Measurements from ENCODE around the gene CRTC1.

CRTC1 gene

DNA sequence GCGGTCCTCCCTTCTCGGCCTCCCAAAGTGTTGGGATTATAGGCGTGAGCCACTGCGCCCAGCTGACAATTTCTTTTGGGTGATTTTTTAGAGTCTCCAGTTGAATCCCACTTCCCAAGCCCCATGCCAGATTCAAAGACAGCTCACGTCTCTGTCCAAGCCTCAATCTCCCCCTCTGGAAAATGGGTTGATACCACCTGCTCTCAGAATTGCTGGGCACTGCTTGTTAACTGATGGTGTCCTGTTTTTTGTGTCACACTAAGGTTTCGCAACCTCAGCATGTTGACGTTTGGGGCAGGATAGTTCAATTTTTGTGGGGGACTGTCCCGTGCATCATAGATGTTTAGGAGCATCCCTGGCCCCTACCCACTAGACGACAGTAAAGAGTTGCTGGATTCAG, 134.1 kb downstream of the CRTC1 start:
- no peaks in the 10 kb centered on the region for H3K9me3 ChIP-seq (ENCODE audit: control insufficient read depth, low read length)
- H3K27ac ChIP-seq, result no peak overlapping the region
- H3K79me2 ChIP-seq, result no peaks in the 10 kb centered on the region
- no peak overlapping the region for H3K9ac ChIP-seq
- H3K36me3 ChIP-seq (ENCODE audit: control insufficient read depth, insufficient read depth, low read length), result no peaks in the 10 kb centered on the region
- H3K4me3 ChIP-seq (ENCODE audit: low read depth, low read length), result no peak overlapping the region
- TF ChIP-seq CTCF (IDR thresholded peaks at IDR 0.05), result no peak
- no peaks in the 10 kb centered on the region for H3K27me3 ChIP-seq (ENCODE audit: control insufficient read depth, insufficient read depth, low read length)
- H3K4me2 ChIP-seq (ENCODE audit: low read length), result no peak overlapping the region
- no peaks in the 10 kb centered on the region for H3K4me1 ChIP-seq
- H2AFZ ChIP-seq, result no peak overlapping the region

GRCh38 chr19:18828786-18829185, 145.3 kb downstream of the CRTC1 start:
- no peaks in the 10 kb centered on the region for H3K9me3 ChIP-seq (ENCODE audit: control insufficient read depth, low read length)
- H3K27me3 ChIP-seq (ENCODE audit: control insufficient read depth, insufficient read depth, low read length), result no peaks in the 10 kb centered on the region
- H2AFZ ChIP-seq, result no peak overlapping the region
- no peak overlapping the region for H3K9ac ChIP-seq
- no peak overlapping the region for H3K4me2 ChIP-seq (ENCODE audit: low read length)
- H3K4me1 ChIP-seq, result peaks cover 3% of the 10 kb centered on the region
- H3K4me3 ChIP-seq (ENCODE audit: low read depth, low read length), result no peak overlapping the region
- peaks cover 12% of the 10 kb centered on the region for H3K79me2 ChIP-seq
- no peaks in the 10 kb centered on the region for H3K36me3 ChIP-seq (ENCODE audit: control insufficient read depth, insufficient read depth, low read length)
- H3K27ac ChIP-seq, result no peak overlapping the region
- no peak for TF ChIP-seq CTCF (IDR thresholded peaks at IDR 0.05)

DNA sequence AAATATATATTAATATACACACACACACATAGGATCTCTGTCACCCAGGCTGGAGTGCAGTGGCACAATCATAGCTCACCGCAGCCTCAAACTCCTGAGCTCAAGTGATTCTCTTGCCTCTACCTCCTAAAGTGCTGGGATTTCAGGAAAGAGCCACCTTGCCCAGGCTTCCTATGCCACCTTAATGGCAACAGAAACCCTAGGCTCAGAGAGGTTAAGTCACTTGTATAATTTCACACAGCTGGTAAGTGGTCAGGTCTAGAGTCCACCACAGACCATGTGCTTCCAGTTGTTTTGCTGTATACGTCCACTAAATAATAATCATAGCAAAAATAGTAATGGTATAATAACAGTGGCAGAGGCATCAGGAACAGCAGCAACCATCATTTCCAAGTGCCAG, 147.0 kb downstream of the CRTC1 start:
- TF ChIP-seq CTCF (IDR thresholded peaks at IDR 0.05), result no peak
- H2AFZ ChIP-seq, result no peak overlapping the region
- H3K79me2 ChIP-seq, result peaks cover 30% of the 10 kb centered on the region
- no peak overlapping the region for H3K9ac ChIP-seq
- H3K4me2 ChIP-seq (ENCODE audit: low read length), result no peak overlapping the region
- no peaks in the 10 kb centered on the region for H3K27me3 ChIP-seq (ENCODE audit: control insufficient read depth, insufficient read depth, low read length)
- H3K36me3 ChIP-seq (ENCODE audit: control insufficient read depth, insufficient read depth, low read length), result no peaks in the 10 kb centered on the region
- H3K4me3 ChIP-seq (ENCODE audit: low read depth, low read length), result no peak overlapping the region
- H3K4me1 ChIP-seq, result peaks cover 18% of the 10 kb centered on the region
- H3K9me3 ChIP-seq (ENCODE audit: control insufficient read depth, low read length), result no peaks in the 10 kb centered on the region
- H3K27ac ChIP-seq, result no peak overlapping the region

- no peaks in the 10 kb centered on the region for H3K27me3 ChIP-seq (ENCODE audit: control insufficient read depth, insufficient read depth, low read length)
- peak within 1 kb of the TSS; percentile 87 for H2AFZ ChIP-seq
- H3K79me2 ChIP-seq, result peaks cover 30% of the 10 kb centered on the region
- H3K27ac ChIP-seq, result peak within 1 kb of the TSS; percentile 87
- no peaks in the 10 kb centered on the region for H3K9me3 ChIP-seq (ENCODE audit: control insufficient read depth, low read length)
- peak within 1 kb of the TSS; percentile 89 for H3K4me3 ChIP-seq (ENCODE audit: low read depth, low read length)
- peaks cover 30% of the 10 kb centered on the region for H3K4me1 ChIP-seq
- no peaks in the 10 kb centered on the region for H3K36me3 ChIP-seq (ENCODE audit: control insufficient read depth, insufficient read depth, low read length)
- TF ChIP-seq CTCF (IDR thresholded peaks at IDR 0.05), result no peak
- peak within 1 kb of the TSS; percentile 100 for H3K4me2 ChIP-seq (ENCODE audit: low read length)
- peak within 1 kb of the TSS; percentile 79 for H3K9ac ChIP-seq
Observed at GRCh38 chr19:18831524-18832305, 148.2 kb downstream of the CRTC1 start, which contains the start of gene UPF1. UPF1 (plus strand) TSS chr19:18831959; CDS start chr19:18832210, 251 bp downstream.
